HuH-7 (cell line): ENCODE data around the gene ACE.

Experiments used
- DNase-seq: peaks from one replicate; pipeline ENCODE4 v3.0.0; 2011; ENCODE audit warnings: low spot score

ACE gene

GRCh38 chr17:63475491-63476412 lies 1.1 kb upstream of the ACE start:
- DNase-seq: no peak

- DNase-seq: peak; percentile 72
These were observed 405 bp upstream of the ACE start for GRCh38 chr17:63476459-63476853.

- peak; percentile 42 for DNase-seq
These were observed 899 bp downstream of the ACE start for GRCh38 chr17:63477480-63478440.

- DNase-seq: peak; percentile 98
These were observed 2.1 kb downstream of the ACE start for GRCh38 chr17:63478814-63479494.

GRCh38 chr17:63479495-63480184 lies 2.8 kb downstream of the ACE start:
- no peak for DNase-seq

- no peak for DNase-seq
These were observed 3.4 kb downstream of the ACE start for GRCh38 chr17:63480192-63480784.

GRCh38 chr17:63480826-63481487 lies 4.1 kb downstream of the ACE start:
- no peak for DNase-seq

- no peak for DNase-seq
These were observed 4.6 kb downstream of the ACE start for GRCh38 chr17:63481488-63481870.

GRCh38 chr17:63482509-63482908 lies 5.6 kb downstream of the ACE start:
- no peak for DNase-seq

- no peak for DNase-seq
These were observed 6.2 kb downstream of the ACE start for GRCh38 chr17:63483038-63483437.

GRCh38 chr17:63483655-63484575 lies 7.1 kb downstream of the ACE start:
- DNase-seq: no peak

GRCh38 chr17:63486317-63487013 lies 9.6 kb downstream of the ACE start:
- no peak for DNase-seq

- DNase-seq: no peak
These were observed 10.1 kb downstream of the ACE start for GRCh38 chr17:63487014-63487339.

- no peak for DNase-seq
These were observed 12.0 kb downstream of the ACE start for GRCh38 chr17:63488851-63489250.

GRCh38 chr17:63489291-63489690 lies 12.4 kb downstream of the ACE start:
- DNase-seq: no peak

- no peak for DNase-seq
These were observed 13.5 kb downstream of the ACE start for GRCh38 chr17:63490329-63490728.

- DNase-seq: no peak
These were observed 14.1 kb downstream of the ACE start for GRCh38 chr17:63490858-63491400.

- no peak for DNase-seq
These were observed 14.6 kb downstream of the ACE start for GRCh38 chr17:63491413-63491812.
